Ramos (cell line): ENCODE data around the gene POC1A.
"Not testable (repeated sequence)": the region's sequence is repeated elsewhere in the genome, so short reads cannot be mapped to it uniquely, and the experiment has no call there.

ENCODE experiments used
- in situ Hi-C: fragments of 300-500 bp; cut with MboI; formaldehyde crosslinking; loops from one replicate; pipeline ENCODE4 v1.14.3; 2022; ENCODE audit warnings: low sequenced_read_pairs; ENCODE audit not compliant: unreplicated experiment

Gene POC1A

DNA sequence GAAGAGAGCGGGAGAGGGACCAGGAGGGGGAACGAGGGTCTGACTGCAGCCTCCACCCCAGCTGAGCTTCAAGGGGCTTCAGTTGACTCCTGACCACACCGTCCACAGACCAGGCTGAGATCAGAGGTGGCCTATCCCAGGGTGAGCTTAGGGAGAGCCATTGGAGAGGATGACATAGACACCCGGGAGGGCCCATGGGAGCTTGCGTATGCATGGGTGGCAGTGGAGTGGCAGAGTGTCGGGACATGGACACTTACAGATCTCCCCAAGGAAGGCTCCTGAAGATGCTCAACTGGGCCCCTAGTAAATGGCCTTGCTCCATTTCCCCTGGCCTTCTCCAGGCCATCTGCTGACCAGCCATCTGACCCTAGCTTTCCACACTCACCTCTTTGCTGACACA, 31.1 kb upstream of the POC1A start:
- in situ Hi-C loops = no loop called here

DNA sequence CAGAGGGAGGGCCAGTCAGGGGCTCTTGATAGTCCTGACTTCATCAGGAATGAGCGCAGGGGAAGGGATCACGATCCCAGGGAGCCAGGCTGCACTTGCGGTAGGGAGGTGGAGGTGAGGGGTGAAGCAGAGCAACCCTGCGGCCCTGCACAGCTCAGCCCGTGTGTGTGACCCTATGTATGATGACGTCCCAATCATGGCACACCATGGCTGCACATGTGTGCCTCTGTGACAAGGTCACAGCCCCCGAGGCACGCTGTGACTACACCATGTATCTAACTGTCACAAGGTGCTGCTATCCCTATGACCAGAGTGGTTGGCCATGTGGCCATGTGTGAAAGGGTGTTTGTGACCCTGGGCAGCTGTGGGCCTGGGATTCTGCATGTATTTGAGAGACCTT, 30.5 kb upstream of the POC1A start:
- in situ Hi-C loops = no loop called here

DNA sequence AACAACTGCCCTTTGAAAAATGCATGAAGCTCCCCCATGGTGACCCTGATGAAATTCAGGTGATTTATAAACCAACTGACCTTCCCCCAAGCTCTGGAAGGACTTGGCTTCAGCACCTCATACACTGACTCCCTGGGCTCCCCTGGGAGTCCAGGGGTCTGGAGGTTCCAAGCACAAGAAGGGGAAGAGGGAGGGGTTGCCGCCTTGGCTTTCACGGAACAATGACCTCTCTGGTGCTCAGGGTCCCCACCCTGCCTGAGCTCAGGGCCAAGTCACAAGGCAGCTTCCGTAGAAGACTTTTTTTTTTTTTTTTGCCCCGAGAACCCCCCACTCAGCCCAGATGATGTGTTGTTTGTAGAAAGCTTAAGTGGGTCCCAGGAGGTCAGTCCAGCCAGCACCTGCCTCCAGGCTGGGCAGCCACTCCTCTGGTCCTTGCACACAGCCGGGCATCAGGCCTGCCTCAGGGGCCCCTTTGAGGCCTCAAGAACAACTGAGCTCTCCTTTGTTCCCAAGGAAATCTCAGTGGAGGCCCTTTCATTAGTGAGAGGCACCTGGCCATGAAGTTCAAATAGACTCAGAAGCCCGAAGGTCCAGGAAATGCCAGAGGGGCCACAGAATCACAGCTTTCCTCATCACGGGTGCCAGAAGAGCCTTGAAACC, 29.7 kb upstream of the POC1A start:
- in situ Hi-C loops = no loop called here

DNA sequence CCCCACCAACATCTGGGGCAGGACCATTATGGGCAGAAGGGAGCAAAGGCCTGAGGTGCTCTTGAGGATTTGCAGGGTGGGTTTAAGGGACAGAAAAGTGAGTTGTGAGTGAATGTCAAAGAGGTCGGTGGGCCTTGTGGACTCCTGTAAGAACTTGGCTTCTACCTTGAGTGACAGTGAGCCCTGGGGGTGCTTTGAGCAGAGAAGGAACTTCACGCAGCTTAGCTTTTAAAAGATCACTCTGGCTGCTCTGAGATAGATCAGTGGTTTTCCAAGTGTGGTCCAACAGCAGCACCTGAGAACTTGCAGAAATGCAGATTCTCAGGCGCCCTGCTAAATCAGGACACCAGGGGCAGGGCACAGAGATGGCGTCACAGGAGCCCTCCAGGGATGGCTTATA, 28.5 kb upstream of the POC1A start:
- in situ Hi-C loops = no loop called here

DNA sequence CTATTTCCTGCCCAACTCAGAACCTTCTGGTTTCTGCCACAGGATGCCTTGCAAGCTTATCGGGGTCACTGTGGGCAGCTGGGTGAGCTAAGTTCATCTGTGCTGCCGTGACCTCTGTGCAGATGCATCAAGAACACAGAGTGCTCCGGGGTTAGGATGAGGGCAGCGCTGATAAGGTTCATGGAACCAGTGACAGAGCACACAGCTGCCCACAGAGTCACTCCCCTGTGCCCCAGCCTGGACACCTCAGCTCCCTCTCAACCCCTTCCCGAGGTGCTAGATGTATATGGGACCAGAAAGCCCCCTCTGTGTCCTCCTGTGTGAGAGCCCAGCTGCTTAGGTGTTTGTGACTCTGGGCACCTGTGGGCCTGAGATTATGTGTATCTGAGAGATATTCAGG, 28.0 kb upstream of the POC1A start:
- in situ Hi-C loops = no loop called here

DNA sequence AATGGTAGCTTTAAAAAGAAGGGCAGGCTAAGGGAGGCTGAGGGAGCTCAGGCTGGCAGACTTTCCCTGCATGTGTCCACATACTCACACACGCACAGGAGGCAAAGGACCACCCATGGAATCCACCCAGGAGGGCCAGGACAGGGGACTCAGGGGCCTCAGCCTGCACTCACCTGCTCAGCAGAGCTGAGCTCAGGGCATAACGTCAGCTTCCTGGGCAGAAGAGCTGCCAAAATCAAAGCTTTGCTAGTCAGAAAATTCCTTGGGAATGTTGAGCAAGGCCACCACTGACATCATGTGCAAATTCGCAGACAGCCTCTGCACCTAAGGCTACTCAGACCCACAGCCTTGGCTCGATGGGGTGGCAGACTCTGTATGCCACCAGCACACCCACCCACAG, 27.3 kb upstream of the POC1A start:
- in situ Hi-C loops = no loop called here

DNA sequence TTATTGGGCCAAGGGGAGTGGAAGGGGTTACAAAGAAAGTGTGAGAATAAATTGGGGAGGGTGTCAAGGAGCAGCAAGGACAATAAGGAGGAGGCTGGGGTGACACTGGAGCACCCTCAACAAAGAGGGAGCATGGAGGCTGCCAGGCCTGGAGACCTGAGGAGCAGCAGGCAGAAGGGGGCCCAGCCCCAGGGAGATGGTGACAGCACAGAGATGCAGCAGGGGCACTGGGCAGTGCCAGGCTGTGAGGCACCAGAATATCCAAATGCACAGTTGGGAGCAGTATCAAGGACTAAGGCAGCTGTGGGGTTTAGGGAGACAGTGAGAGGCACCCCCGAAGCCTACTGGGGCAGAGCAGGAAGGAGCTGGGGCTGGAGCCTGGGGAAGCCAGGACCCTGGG, 24.3 kb upstream of the POC1A start:
- in situ Hi-C loops = no loop called here

DNA sequence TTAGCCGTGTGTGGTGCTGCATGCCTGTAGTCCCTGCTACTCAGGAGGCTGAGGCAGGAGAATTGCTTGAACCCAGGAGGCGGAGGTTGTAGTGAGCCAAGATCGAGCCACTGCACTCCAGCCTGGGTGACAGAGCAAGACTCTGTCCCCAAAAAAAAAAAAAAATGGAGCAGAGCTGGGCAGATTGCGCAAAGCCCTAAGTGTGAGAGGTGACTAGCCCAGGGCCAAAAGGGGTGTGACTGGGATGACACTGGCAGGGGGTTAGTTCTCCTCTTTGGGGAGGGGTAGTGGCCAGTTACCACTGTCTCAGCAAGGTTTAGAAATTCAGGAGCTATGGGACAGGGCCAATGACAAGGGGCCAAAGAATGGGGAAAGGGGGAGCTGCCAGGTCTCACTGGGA, 23.9 kb upstream of the POC1A start:
- in situ Hi-C loops = not testable (repeated sequence)

DNA sequence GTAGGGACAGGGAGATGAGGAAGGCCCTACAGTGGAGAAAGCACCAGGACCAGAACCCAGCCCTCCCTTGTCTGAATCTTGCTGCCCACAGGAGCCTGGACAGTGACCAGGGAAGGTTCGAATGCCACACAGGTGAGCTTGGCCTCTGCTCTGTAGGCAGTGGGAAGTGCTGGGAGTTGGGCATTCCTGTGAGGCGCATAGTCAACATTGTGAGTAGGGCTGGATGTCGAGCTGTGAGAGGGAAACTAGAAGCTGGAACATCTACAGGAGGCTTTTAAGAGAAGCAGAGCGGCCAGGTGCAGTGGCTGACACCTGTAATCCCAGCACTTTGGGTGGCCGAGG, 23.4 kb upstream of the POC1A start:
- in situ Hi-C loops = no loop called here

DNA sequence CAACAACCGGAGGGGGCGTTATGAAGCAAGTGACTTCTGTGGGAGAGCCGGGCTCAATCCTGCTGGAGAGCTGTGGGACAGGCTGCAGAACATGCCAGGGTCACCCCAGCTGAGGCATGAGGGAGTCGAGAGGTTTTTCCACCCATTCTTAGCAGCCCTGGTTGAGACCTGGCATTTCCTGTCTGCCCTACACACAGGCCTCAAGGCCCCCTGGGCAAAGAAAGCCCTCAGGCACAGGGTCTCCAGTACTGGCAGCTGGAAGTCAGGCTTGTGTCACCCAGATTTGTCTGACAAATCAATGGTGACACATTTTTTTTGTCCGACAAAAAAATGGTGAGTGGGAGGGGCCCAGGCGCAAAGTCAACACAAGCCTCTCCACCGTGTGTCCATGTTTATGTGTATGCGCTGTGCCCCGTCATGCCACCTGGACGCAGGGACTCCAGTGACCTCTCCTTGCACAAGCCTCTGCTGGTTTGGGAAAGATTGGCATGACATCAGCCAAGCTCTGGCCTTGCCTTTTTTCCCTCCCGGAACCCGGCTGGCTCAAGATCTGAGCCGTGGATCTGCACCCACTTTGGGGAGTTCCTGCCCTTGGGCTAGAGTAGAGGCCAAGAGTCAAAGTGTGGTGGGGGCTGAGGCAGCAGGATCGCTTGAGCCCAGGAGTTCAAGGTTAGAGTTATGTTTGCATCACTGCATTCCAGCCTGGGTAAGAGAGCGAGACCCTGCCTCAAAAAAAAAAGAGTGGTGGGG, 22.9 kb upstream of the POC1A start:
- in situ Hi-C loops = no loop called here

DNA sequence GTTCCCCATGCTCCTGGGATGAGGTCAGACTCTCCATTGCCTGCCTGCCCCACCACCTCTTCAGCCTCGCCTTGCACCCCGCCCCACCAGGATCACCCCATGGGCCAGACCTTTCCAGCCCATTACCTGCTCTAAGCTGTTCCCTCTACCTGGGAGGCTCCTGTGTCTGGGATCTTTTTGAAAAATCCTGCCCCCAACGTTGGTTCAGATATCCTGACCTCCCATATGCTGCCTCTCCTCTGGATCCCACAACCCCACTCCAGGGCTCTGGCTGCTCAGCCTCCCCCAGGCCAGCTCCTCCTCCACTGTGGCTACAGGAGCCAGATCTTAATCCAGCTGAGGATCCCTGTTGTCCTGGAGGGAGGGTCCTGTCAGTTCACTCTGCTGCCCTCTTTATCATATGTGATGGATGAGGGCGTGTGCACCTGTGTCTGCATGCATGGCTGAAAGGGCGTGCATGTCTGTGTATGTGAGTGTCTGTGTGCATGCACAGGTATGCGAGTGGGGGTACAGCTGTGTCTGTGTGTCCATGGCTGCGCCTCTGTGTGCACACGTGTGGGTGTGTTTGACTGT, 22.0 kb upstream of the POC1A start:
- in situ Hi-C loops = no loop called here

DNA sequence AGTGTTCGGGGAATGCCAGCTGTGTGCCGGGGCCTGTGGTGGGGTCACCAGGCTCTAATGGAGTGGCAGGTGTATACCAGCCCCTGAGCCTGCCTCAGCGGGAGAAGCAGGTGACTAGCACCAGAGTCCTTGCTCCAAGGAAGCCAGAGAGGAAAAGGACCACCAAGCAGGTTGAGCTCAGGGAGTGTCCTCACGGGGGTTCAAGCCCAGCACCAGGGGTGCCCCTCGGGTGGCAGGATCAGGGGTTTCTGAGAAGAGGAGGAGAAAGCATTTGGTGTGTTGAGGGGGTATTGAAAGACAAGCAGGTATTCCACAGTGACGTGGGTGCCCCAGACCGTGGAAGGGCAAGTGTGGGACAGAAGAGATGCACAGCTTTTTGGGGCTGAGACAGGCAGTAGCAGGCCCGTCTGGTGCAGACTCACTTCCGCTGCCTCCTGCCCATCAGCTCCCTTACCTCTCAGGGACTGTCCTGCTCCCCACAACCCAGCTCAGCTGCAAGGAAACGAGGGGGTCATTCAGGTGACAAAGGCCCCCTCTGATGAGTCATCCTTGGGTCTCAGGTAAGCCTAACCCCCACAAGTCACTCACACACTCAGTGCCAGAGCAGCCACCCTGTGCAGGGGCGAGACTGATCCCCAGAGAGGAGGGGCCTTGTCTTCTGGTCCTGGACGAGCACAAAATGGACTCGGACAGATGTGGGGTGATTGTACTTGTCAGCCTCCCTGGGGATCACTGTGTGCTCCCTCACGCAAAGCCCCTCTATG, 21.4 kb upstream of the POC1A start:
- in situ Hi-C loops = no loop called here

DNA sequence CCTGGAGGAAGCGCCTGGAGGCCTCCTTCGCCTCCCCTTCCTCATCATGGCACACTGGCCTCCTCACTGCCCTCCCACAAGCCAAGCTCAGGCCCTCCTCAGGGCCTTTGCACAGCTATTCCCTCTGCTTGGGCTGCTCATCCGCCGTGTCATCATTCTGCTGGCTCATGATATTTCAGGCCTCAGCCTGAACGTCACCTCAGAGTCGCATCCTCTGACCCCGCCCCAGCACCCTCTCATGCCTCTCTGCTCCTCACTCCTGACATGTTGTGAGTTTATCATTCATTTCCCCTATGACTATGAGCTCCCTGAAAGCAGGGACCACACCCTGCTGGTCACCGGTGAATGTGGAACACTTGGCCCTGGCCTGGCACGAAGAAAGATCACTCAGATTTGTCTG, 20.7 kb upstream of the POC1A start:
- in situ Hi-C loops = no loop called here

DNA sequence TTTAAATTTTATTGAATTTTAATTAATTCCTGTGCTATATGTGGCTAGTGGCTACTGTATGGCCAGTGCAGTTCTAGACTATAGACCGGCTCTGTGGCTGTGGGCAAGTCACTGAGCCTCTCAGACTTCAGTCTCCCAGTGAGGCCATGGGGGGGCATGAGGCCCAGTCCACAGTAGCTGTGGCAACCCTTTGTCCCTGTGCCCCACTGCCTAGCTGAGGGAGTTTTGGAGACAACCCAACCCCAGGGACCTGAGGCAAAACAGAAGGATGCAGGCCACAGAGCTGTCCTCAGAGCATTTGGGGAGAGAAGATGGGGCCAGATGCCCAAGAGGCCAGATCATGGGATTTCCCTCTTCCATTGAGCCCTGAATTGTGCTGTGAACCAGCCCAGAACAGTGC, 18.9 kb upstream of the POC1A start:
- in situ Hi-C loops = no loop called here

DNA sequence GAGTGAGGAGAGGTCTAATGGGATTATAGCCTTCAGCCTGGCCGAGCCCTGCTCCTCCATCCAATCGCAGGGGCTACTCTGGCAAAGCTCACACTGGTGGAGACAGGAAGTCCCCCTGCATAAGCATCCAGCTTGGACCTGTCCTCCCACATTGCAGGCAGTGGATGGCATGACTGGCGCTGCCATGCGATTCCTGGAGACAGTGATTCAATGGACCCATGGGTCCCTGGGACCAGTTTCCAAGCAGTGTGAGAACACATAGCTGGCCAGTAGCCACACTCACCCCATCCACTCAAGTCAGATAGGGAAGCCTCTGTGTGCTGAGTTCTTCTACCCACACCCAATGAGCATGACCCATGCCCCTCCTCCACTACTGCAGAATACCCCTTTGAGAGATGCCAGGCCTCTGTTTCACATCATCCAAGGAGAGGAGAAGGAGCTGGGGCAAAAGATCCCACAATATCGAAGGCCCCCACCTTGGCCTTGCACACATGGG, 18.1 kb upstream of the POC1A start:
- in situ Hi-C loops = no loop called here

DNA sequence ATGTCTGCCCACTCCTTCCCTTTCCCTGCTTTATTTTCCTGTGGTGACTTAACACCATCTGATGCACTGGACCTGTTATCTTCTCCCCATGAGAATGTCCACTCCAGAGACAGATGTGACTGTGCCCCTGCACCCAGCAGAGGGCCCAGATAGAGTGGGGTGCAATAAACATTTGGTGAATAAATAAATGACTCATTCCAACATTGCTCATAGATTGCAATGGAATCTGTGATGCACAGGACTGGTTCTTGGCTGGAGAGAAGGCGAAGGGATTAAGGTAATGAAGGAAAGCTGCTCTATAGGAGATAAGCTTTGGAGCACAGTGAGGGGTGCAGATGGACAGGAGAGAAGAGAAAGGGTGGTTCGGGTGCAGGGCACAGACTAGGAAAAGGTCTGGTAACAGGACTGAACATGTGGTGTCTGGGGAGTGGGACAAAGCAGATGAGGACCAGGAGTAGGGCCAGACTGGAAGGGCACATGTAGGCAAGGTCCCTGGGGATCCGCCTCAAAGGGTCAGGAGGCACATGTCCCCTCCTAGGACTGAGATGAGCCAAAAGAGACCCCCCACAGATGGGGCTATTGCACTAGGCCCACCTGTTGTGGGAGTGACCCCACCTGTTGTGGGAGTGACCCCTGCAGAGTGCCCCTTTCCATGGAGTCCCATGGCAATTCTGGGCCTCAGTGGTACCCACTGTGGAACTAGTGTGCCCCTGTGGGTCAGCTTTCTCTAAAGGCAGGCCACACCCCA, 17.5 kb upstream of the POC1A start:
- in situ Hi-C loops = no loop called here

DNA sequence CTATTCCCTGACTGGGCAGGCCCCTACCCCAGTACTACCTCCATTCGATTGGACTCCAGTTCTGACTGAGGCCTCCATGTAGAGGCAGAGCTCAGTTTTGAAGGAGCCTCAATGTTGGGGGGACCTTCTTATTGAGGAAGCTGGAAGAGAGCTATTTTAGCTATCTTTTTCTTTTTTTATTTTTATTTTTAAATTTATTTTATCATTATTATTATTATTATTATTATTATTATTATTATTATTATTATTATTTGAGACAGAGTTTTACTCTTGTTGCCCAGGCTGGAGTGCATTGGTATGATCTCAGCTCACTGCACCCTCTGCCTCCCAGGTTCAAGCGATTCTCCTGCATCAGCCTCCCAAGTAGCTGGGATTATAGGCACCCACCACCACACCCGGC, 16.0 kb upstream of the POC1A start:
- in situ Hi-C loops = not testable (repeated sequence)

DNA sequence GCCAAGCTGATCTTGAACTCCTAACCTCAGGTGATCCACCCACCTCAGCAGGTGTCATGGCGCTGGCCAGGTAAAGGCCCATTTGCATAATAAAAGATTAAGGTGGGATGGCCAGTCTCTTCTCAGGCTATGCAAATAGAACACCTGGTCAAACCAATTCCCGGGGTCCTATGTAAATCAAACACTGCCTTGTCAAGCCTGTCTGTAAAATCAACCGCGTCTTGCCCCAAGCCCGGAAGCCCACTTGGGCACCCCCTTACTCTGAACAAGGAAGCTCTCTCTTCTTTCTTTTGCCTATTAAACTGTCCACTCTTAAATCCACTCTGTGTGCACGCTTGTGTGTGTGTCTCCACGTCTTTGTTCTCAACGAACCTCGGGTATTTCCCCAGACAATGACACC, 13.0 kb upstream of the POC1A start:
- in situ Hi-C loops = no loop called here

DNA sequence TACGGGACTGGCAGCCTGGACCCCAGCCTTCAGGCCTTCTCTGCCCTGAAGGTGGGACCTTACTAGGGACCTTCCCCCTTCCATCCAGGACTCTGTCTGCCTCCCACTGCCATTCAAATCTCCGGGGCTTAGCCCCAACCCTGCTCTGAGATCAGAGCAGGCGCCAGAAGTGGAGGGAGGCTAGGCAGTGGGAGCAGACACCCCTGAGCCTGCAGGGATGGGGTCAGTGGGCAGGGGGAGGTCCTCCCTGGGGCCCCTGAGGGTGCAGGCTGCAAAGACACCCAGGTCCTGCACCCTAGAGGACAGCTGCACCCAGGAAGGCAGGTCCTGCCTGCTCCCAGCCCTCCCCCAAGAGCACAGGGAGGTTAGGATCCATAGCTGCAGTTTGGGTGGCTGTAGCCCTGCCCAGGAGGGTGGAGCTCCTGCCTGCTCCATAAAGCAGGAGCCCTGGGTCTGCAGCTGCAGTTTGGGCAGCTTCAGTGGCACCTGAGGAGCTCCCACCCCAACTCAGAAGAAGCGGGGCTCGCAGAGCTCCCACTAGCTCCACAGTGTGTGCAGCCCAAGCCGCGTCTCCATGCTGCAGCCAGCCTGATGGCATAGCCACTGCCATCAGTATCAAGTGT, 8.1 kb upstream of the POC1A start:
- in situ Hi-C loops = no loop called here

DNA sequence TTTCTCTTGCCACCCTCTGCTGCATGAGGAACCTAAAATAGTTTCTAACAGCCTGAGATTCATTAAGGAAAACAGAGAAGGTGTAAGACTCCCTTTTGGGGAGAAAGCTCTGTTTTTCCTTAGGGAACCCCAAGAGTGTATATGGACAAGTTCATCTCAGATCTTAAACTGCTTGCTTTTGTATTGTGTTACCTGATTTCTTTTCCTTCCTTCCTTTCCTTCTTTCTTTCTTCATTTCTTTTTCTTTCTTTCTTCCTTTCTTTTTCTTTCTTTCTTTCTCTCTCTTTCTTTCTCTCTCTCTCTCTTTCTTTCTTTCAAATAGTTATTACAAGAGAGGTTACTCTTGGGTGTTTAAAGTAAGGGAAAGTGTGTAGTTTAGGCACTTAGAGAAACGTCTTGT, 5.3 kb upstream of the POC1A start:
- in situ Hi-C loops = no loop called here
